GM12872 (cell line): Measurements from ENCODE around the gene GSC.

Experiments
- CTCF ChIP-seq: IDR thresholded peaks from 3 replicates; pipeline ENCODE4 v1.5.1; 2011; ENCODE audit warnings: low read depth, mild to moderate bottlenecking, low read length, moderate library complexity; ENCODE audit not compliant: insufficient read depth

GSC gene

GRCh38 chr14:94775091-94775870 lies 5.4 kb upstream of the GSC start:
- TF ChIP-seq CTCF, result no peak

GRCh38 chr14:94774344-94775090 lies 4.6 kb upstream of the GSC start:
- TF ChIP-seq CTCF, result no peak

GRCh38 chr14:94773655-94774343 lies 3.9 kb upstream of the GSC start:
- TF ChIP-seq CTCF, result no peak

GRCh38 chr14:94773061-94773648 lies 3.2 kb upstream of the GSC start:
- no peak for TF ChIP-seq CTCF

GRCh38 chr14:94772548-94772947 lies 2.6 kb upstream of the GSC start:
- no peak for TF ChIP-seq CTCF

- no peak for TF ChIP-seq CTCF
These were observed 2.1 kb upstream of the GSC start for GRCh38 chr14:94771906-94772490.
